Gastrocnemius medialis (tissue), 4 donors: Measurements from ENCODE around the gene CREB3L4.

Source experiments
- CTCF ChIP-seq, 5 experiments: fragments of 450-650 bp in 3 of 5; fragments of 200-600 bp in 2 of 5; sonication (generic) in 2 of 5; IDR thresholded peaks in 4 of 5; conservative IDR thresholded peaks in 1 of 5; 1 replicate in 4 of 5; 2 replicates in 1 of 5; pipeline ENCODE4 v1.5.1; 2016 to 2019; ENCODE audit warnings: antibody characterized with exemption in 5 of 5, mild to moderate bottlenecking in 3 of 5, moderate library complexity in 3 of 5
- POLR2A ChIP-seq, 2 donors: fragments of 450-650 bp; IDR thresholded peaks; one replicate each; pipeline ENCODE4 v1.6.1; 2017; ENCODE audit warnings: antibody characterized with exemption in 2 of 2, mild to moderate bottlenecking in 2 of 2, moderate library complexity in 2 of 2

GRCh38 chr1:153929426-153929825 is 38.3 kb upstream of the CREB3L4 start:
- TF ChIP-seq POLR2A (IDR thresholded peaks at IDR 0.05) = no peak
- no peak for TF ChIP-seq CTCF (IDR thresholded peaks at IDR 0.05 in 4 of 5, conservative IDR thresholded peaks at IDR 0.05 in 1 of 5)
